GM18505 (cell line): ENCODE data around the gene CD1C.

Experiments
- ATAC-seq: cut with Tn5 transposase; IDR thresholded peaks from one replicate; pipeline ENCODE4 v1.9.1; 2021; ENCODE audit not compliant: unreplicated experiment
- POLR2A ChIP-seq: IDR thresholded peaks from 4 replicates; pipeline ENCODE4 v1.6.1; 2011; ENCODE audit warnings: borderline replicate concordance; ENCODE audit not compliant: insufficient read depth, insufficient read length; ENCODE audit errors: extremely low read depth

The CD1C gene

DNA sequence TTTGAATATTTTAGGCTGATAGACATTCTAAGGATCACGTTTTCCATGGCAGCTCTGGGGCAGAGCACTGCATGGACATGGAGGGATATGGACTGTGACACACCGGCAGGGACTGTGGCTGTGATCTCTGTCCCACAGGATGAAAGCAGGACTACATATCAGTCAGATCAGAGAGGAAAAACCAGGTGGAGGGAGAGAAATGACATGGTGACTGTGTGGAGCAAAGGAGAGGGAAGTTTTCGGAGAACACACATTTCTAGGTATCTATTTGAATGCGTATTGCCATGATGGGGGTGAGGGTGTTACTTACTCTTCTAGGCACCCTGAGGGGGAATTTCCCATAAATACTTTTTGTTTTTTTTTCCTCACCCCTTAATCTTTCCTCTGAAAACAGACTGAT, 3.2 kb upstream of the CD1C start:
- TF ChIP-seq POLR2A: no peak
- ATAC-seq: no peak

GRCh38 chr1:158286941-158287346, 2.8 kb upstream of the CD1C start:
- TF ChIP-seq POLR2A: no peak
- no peak for ATAC-seq

GRCh38 chr1:158290321-158290844, 660 bp downstream of the CD1C start:
- no peak for TF ChIP-seq POLR2A
- no peak for ATAC-seq

- no peak for ATAC-seq
- no peak for TF ChIP-seq POLR2A
Observed at GRCh38 chr1:158295791-158296190, 6.1 kb downstream of the CD1C start.

GRCh38 chr1:158310623-158311022, 20.9 kb downstream of the CD1C start:
- no peak for TF ChIP-seq POLR2A
- no peak for ATAC-seq

DNA sequence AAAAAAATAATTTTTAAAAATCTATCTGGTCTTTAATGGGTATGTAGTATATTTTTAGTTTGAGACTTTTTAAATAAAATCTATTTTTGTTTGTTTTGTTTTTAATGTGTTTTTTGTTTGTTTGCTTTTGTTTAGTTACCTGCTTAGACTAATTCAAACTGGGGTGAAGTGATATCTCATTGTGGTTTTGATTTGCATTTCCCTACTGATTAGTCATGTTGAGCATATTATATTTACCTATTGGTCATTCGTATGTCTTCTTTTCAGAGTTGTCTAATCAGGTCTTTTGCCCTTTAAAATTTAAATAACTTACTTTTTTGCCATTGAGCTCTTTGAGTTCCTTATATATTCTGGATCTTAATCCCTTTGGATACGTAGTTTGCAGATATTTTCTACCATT, 21.3 kb downstream of the CD1C start:
- TF ChIP-seq POLR2A: no peak
- ATAC-seq: no peak

DNA sequence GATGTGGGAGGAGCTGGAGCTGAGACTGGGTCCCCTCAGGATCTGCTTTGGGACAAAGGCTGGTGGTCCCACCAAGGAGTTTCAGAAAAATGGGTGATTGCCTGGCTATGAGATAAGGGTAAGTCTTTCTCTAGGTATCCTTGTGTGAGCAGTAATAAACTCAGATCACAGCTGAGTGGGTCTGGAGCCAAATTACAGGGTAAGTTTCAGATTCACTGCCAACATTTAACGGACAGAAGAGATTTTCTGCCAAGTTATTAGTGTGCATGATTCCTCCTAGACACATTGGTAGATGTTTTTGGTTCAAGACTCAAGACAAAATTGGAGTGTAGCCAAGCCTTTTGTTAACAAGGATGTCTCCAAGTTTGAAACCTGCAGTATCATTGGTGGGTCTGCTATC, 34.1 kb downstream of the CD1C start:
- no peak for TF ChIP-seq POLR2A
- ATAC-seq: no peak

DNA sequence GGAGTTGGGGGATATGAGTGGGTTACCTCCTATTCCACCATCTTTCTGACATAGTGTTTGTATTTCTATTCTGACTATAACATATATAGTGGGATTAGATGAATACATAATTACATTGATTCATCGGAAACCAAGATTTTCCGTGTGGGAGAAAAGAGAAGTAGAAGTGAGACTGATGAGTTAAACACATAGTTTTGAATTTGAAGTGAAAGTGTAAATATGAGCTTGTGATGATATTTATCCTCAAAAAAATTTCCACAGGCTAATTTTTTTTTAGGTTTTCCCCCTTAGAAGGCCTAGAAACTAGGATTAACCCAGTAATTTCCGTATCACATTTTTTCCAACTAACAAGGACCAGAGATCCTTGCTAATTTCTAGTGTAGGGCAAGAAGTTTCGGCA, 34.7 kb downstream of the CD1C start:
- TF ChIP-seq POLR2A: no peak
- ATAC-seq: no peak

DNA sequence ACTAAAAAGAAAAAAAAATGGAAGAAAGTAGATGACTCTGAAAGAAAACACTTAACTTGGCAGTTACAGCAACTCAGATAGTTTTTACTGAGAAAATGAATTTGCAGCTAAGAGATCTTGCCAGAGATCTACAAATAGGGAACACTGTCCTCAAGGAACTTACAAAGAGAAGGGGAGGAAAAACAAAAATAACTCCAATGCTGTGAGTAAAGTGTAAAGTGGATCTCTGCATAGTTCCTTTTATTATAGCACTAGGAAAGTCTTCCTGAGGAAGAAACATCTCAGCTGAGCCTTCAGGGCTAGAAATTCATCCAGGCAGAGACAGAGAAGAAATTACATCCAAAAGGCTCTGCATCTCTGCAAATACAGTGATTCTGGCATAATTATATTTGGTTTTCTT, 37.8 kb downstream of the CD1C start:
- no peak for TF ChIP-seq POLR2A

DNA sequence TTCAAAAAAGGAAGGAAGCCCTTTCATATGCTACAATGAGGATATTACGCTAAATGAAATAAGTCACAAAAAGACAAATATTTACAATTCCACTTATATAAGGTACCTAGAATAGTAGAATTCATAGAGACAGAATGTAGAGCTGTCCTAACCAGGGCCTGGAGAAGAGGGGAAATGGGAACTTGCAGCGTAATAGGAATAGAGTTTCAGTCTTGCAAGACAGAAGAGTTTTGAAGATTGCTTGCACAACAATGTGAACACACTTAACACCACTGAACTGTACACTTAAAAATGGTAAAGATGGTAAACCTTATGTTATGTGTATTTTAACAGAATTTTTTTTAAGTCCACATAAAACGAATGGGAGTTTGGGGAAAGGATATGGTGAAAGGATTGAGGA, 38.7 kb downstream of the CD1C start:
- no peak for TF ChIP-seq POLR2A
- no peak for ATAC-seq

More for the DNA sequence above, 37.8 kb downstream of the CD1C start:
- ATAC-seq: no peak

GRCh38 chr1:158329300-158329699, 39.6 kb downstream of the CD1C start:
- TF ChIP-seq POLR2A: no peak
- no peak for ATAC-seq

DNA sequence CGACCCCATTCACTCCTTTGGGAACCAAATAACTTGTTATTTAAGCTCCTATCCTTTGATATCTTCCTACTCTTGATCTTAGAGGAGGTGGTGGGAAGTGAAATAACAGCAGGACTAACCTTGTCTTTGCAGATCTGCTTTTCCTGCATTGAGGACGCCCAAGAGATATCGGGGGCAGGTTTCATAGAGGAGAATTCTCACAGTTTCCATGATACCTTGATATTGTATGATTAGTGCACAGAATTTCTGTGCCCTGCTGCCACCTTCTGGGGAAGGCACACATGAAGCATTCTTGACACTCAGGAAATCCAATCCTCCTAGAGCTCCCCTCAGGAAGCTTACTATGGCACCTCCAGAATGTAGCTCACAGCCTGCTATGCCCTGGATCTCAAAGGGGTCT, 40.0 kb downstream of the CD1C start:
- ATAC-seq: no peak
- no peak for TF ChIP-seq POLR2A

DNA sequence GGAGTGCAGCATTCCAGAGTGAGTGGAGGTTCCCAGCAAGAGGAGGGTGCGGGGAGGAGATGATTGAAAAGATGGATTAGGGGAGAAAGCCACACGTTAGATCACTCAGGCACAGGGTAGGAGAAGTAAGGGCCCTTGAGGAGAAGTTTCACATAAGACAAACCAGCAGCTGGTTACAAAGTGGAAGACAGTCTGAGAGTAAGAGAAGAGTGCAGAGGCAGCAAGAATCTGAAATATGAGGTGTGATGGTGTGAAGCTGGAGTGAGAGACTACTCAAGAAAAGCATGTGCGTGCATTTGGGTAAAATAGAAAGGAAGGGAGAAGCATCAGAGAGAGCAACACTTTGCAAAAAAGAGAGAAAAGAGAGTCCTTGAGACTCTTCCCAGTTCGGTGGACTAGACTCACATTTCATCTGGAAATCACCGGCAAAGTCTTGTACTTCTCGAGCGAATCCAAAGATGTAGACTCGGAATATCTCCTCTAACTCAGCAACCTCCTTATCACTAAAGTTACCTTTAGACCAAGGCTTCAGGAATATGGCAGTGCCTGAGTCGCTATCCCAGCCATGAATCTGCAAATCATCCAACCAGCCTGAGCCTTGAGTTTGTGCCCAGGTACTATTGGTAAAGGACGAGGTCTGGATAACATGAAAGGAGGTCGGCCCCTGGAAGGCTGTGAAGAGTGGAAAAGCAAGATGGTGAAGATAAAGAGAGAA, 40.8 kb downstream of the CD1C start:
- TF ChIP-seq POLR2A: no peak
- ATAC-seq: no peak

DNA sequence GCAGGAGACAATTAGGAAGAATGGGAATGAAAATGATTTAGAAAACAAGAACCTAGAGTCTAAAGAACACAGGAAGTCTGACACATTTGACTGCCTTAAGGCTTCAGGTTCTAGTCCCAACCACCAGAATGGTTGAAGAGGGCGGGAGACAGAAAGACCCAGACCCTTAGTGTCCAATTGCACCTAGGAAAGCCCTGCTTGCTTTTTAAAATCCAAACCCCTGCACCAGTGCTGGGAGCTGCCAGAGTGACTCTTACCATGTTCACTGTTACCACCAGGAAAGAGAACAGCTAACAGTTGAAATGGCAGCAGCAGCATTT, 41.3 kb downstream of the CD1C start:
- ATAC-seq: no peak
- no peak for TF ChIP-seq POLR2A
